WI38 (cell line): ENCODE results near the gene ARID5B.
"Not testable (repeated sequence)": the region's sequence is repeated elsewhere in the genome, so short reads cannot be mapped to it uniquely, and the experiment has no call there.

ENCODE experiments used
- H3K4me3 ChIP-seq: 2 replicates; pipeline ENCODE4 v1.5.1; 2011; ENCODE audit warnings: low read depth, mild to moderate bottlenecking, control low read depth, low read length
- TF ChIP-seq, protein P1 (sequence below): IDR thresholded peaks from 2 replicates; pipeline ENCODE4 v1.5.1; 2012; ENCODE audit warnings: low read depth, mild to moderate bottlenecking, control low read depth, low read length

The ARID5B gene

DNA sequence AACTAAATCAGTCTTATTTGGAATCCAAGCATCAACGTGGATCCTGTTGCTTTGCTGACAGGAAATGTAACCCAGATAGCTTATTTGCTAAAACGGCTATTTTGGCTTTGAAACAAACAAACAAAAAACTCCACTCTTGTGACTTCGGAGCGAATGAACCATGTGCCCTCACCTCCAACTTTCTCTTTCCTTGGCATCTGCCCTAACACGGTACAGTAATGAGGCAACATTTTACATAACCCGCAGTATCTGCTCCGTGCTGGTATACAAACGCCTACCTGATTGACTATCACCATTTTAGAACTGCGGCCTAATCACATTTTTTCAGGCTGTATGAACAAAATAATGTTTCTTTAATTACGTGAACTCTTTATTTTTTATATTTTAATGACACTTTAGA is 37.5 kb upstream of the ARID5B start:
- TF ChIP-seq, protein P1, sequence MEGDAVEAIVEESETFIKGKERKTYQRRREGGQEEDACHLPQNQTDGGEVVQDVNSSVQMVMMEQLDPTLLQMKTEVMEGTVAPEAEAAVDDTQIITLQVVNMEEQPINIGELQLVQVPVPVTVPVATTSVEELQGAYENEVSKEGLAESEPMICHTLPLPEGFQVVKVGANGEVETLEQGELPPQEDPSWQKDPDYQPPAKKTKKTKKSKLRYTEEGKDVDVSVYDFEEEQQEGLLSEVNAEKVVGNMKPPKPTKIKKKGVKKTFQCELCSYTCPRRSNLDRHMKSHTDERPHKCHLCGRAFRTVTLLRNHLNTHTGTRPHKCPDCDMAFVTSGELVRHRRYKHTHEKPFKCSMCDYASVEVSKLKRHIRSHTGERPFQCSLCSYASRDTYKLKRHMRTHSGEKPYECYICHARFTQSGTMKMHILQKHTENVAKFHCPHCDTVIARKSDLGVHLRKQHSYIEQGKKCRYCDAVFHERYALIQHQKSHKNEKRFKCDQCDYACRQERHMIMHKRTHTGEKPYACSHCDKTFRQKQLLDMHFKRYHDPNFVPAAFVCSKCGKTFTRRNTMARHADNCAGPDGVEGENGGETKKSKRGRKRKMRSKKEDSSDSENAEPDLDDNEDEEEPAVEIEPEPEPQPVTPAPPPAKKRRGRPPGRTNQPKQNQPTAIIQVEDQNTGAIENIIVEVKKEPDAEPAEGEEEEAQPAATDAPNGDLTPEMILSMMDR = no peak
- no peak overlapping the region for H3K4me3 ChIP-seq

GRCh38 chr10:61866700-61867368 is 34.7 kb upstream of the ARID5B start:
- TF ChIP-seq, protein P1 = no peak
- H3K4me3 ChIP-seq = no peak overlapping the region

DNA sequence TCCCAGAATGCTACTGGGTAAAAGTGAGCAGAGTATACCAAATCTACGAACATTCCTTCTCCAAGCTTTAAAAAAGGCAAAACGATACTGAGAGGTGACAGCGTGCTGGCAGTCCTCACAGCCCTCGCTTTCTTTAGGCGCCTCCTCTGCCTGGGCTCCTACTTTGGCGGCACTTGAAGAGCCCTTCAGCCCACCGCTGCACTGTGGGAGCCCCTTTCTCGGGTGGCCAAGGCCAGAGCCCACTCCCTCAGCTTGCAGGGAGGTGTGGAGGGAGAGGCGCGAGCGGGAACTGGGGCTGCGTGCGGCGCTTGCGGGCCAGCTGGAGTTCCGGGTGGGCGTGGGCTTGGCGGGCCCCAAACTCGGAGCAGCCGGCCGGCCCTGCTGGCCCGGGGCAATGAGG is 34.1 kb upstream of the ARID5B start:
- not testable (repeated sequence) for H3K4me3 ChIP-seq

DNA sequence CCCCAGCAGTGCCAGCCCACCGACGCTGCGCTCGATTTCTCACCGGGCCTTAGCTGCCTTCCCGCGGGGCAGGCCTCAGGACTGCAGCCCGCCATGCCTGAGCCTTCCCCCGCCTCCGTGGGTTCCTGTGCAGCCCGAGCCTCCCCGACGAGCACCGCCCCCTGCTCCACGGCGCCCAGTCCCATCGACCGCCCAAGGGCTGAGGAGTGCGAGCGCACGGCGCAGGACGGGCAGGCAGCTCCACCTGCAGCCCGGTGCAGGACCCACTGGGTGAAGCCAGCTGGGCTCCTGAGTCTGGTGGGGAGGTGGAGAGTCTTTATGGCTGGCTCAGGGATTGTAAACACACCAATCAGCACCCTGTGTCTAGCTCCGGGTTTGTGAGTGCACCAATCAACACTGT is 33.7 kb upstream of the ARID5B start:
- H3K4me3 ChIP-seq = not testable (repeated sequence)

DNA sequence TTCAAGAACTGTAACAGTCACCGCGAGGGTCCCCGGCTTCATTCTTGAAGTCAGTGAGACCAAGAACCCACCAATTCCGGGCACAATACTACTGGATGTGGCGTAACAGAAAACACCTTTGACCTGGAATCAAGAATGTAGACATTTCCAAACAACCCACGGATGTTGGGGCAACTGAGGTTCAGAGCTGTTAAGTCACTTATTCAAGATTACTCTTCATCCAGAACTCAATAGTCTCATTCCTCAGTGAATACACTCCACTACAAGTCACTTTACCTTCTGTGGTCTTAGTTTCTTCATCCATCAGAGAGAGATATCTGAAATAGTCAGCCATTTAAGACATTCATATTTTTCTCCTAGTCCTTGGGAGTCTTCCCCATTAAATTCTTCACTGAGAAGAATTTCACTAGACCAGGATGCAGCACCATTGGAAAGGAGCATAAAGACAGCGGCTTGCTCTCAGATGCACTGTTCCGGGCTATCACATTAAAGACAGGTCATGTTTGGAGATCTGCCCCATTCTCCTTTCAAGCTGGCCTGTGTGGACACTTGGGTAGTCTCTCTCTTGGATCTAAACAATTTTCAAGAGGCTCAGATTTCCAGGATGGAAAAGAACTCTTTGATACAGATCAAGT is 32.3 kb upstream of the ARID5B start:
- TF ChIP-seq, protein P1 = no peak
- H3K4me3 ChIP-seq = peak overlapping the region; percentile 39

GRCh38 chr10:61869774-61870525 is 31.5 kb upstream of the ARID5B start:
- H3K4me3 ChIP-seq = peak overlapping the region; percentile 39
- TF ChIP-seq, protein P1 = no peak

DNA sequence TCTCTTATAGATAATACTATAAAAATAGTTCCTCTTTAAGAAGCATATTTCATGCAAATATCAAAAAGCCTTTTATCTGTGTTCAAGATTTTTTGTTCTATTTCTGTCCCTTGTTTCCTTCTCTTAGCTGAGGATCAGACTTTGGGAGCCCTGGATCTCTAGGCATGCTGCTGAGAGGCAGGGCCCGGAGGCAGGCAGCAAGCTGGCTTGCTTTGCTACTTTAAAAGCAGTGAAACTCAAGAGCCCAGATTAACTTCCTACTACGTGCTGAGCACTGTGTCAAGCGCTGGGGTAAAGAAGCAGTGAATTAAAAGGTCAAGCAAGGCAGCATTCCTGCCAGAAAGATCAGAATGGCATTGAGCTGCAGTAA is 31.0 kb upstream of the ARID5B start:
- TF ChIP-seq, protein P1 = no peak
- no peak overlapping the region for H3K4me3 ChIP-seq

DNA sequence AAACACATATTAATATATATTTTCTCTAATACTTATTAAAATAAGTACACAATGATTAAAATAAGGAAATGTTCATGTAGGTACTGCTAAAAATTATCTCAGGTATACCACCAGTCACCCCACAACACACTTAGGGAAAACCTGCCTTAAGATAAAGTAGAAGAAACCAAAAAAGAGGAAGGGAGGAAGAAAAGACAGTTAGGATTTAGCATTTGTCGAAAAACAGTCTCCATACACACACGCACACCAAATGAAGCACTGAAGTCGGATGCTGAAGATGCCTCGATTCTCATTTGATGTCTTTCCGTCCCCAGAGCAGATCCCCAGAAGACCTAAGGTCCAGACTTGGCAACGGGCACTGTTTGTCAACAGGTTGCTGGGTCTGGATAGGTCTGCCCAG is 30.0 kb upstream of the ARID5B start:
- no peak overlapping the region for H3K4me3 ChIP-seq
- TF ChIP-seq, protein P1 = no peak
